HepG2 (cell line): ENCODE results near the gene FHIT. TPM values are rescaled to one million over a fixed set of nuclear protein-coding genes. Genes with fewer than 3 reads are reported as not detected.

Experiments
- ATAC-seq: fragments of 200-7000 bp; cut with Tn5 transposase; 3 replicates; pipeline ENCODE4 v1.9.1; 2020; ENCODE audit warnings: mild to moderate bottlenecking, moderate library complexity
- BruUV-seq: library from RNA; stranded (reverse); fragments of 400-500 nt; replicated peaks from 2 replicates; lab custom pipeline; 2021; lab: Mats Ljungman, UMichigan
- CTCF ChIA-PET: fragments of 300-600 bp; formaldehyde crosslinking; extraction: SDS; loops from one replicate; lab custom pipeline; 2021; ENCODE audit warnings: low total read pairs, inconsistent platforms, low intra/inter-chr PET ratio; lab: Yijun Ruan, JAX
- POLR2A ChIA-PET: fragments of 350-600 bp; sonication (Branson Sonifier 250); formaldehyde crosslinking; loops from one replicate; lab custom pipeline; 2020; ENCODE audit warnings: antibody characterized with exemption, inconsistent platforms; lab: Yijun Ruan, JAX
- DNase-seq: peaks from one replicate; pipeline ENCODE4 v3.0.0-alpha.2; 2015; ENCODE audit warnings: low spot score
- FAIRE-seq: peaks from 3 replicates; lab custom pipeline; 2011; peaks lifted over from hg19 to GRCh38; lab: Jason Lieb, UNC
- H2AFZ ChIP-seq: one replicate; pipeline ENCODE4 v1.6.1; 2011; ENCODE audit warnings: low read length, inconsistent platforms
- H3K27ac ChIP-seq: fragments of 300-600 bp; 3 replicates; pipeline ENCODE4 v1.8.0; 2011; ENCODE audit warnings: mixed run types, mild to moderate bottlenecking, mixed read lengths, low read length, inconsistent platforms; ENCODE audit not compliant: insufficient read depth; ENCODE audit errors: extremely low read length
- H3K27me3 ChIP-seq, 2 experiments: fragments of 200-600 bp in 1 of 2; 2 replicates in 1 of 2; 3 replicates in 1 of 2; pipeline versions ENCODE4 v1.6.0 to v1.8.0; 2011; ENCODE audit warnings: low read length in 2 of 2, mild to moderate bottlenecking in 2 of 2, moderate library complexity in 2 of 2, inconsistent platforms in 1 of 2; ENCODE audit not compliant: insufficient read depth in 2 of 2, control insufficient read depth in 1 of 2
- H3K36me3 ChIP-seq, 2 experiments: fragments of 200-600 bp in 1 of 2; replicated peaks in 1 of 2; 2 replicates in 1 of 2; 3 replicates in 1 of 2; pipeline versions ENCODE4 v1.5.1 to v1.8.0; 2011; ENCODE audit warnings: low read length in 2 of 2, inconsistent platforms in 1 of 2; ENCODE audit not compliant: insufficient read depth in 2 of 2, control insufficient read depth in 1 of 2
- H3K4me1 ChIP-seq: 2 replicates; pipeline ENCODE4 v1.5.1; 2012; ENCODE audit warnings: low read length, inconsistent platforms; ENCODE audit not compliant: insufficient read depth
- H3K4me2 ChIP-seq: 2 replicates; pipeline ENCODE4 v1.6.0; 2011; ENCODE audit warnings: low read depth, low read length, inconsistent platforms
- H3K4me3 ChIP-seq, 3 experiments: fragments of 200-600 bp in 1 of 3; sonication (generic), shearing (Covaris generic) in 1 of 3; replicated peaks in 1 of 3; 2 replicates each; pipeline ENCODE4 v1.5.1; 2011 to 2016; ENCODE audit warnings: low read length in 3 of 3, inconsistent platforms in 2 of 3, low read depth in 2 of 3, mild to moderate bottlenecking in 2 of 3, control low read depth in 1 of 3, mixed read lengths in 1 of 3; ENCODE audit not compliant: insufficient read depth in 1 of 3
- H3K79me2 ChIP-seq: one replicate; pipeline ENCODE4 v1.6.1; 2011; ENCODE audit warnings: low read length, inconsistent platforms; ENCODE audit not compliant: insufficient read depth
- H3K9ac ChIP-seq: 2 replicates; pipeline ENCODE4 v1.6.0; 2011; ENCODE audit warnings: mild to moderate bottlenecking, low read depth, low read length, inconsistent platforms; ENCODE audit not compliant: insufficient read depth
- H3K9me3 ChIP-seq: 2 replicates; pipeline ENCODE4 v1.5.1; 2012; ENCODE audit warnings: mild to moderate bottlenecking, low read length
- H4K20me1 ChIP-seq: 2 replicates; pipeline ENCODE4 v1.6.0; 2011; ENCODE audit warnings: inconsistent platforms, mild to moderate bottlenecking, low read length, moderate library complexity; ENCODE audit not compliant: insufficient read depth
- ADNP ChIP-seq: sonication (generic); formaldehyde crosslinking; IDR thresholded peaks from 2 replicates; pipeline ENCODE4 v1.4.0; 2020; ENCODE audit warnings: missing genetic modification reagents
- CAMTA2 ChIP-seq: sonication (generic); formaldehyde crosslinking; IDR thresholded peaks from 2 replicates; pipeline ENCODE4 v1.4.0; 2020; ENCODE audit warnings: mild to moderate bottlenecking, missing genetic modification reagents, borderline replicate concordance
- FOXO1 ChIP-seq: sonication (generic); formaldehyde crosslinking; IDR thresholded peaks from 2 replicates; pipeline ENCODE4 v1.4.0; 2020; ENCODE audit warnings: missing genetic modification reagents
- HOMEZ ChIP-seq: IDR thresholded peaks from 2 replicates; pipeline ENCODE4 v1.6.1; 2016; ENCODE audit warnings: low read depth
- IRF2 ChIP-seq: IDR thresholded peaks from 2 replicates; pipeline ENCODE4 v1.6.1; 2018; ENCODE audit warnings: missing genetic modification reagents, missing compliant biosample characterization
- NCOA5 ChIP-seq: sonication (generic); formaldehyde crosslinking; IDR thresholded peaks from 2 replicates; pipeline ENCODE4 v1.4.0; 2020; ENCODE audit warnings: missing genetic modification reagents
- NKX3-1 ChIP-seq: sonication (generic); formaldehyde crosslinking; IDR thresholded peaks from 2 replicates; pipeline ENCODE4 v1.5.0; 2020; ENCODE audit warnings: missing genetic modification reagents
- TCF12 ChIP-seq, 2 experiments: fragments of 450-650 bp in 1 of 2; sonication (generic) in 1 of 2; formaldehyde crosslinking in 1 of 2; IDR thresholded peaks; 2 replicates each; pipeline versions ENCODE4 v1.6.1 to v1.8.0; 2017 to 2022; ENCODE audit warnings: antibody characterized with exemption in 1 of 2, mild to moderate bottlenecking in 1 of 2, missing genetic modification reagents in 1 of 2, moderate library complexity in 1 of 2
- THAP9 ChIP-seq: sonication (generic); formaldehyde crosslinking; IDR thresholded peaks from 2 replicates; pipeline ENCODE4; 2020; ENCODE audit warnings: missing genetic modification reagents, mild to moderate bottlenecking, borderline replicate concordance
- ZBTB1 ChIP-seq: sonication (generic); formaldehyde crosslinking; IDR thresholded peaks from 2 replicates; pipeline ENCODE4 v1.4.0; 2020; ENCODE audit warnings: missing genetic modification reagents, borderline replicate concordance
- ZBTB4 ChIP-seq: sonication (generic); formaldehyde crosslinking; IDR thresholded peaks from 2 replicates; pipeline ENCODE4 v1.4.0; 2020; ENCODE audit warnings: missing genetic modification reagents, mild to moderate bottlenecking, borderline replicate concordance
- ZFP91 ChIP-seq: sonication (generic); formaldehyde crosslinking; IDR thresholded peaks from 2 replicates; pipeline ENCODE4 v1.9.0; 2022; ENCODE audit warnings: missing genetic modification reagents, mild to moderate bottlenecking, borderline replicate concordance
- ZNF580 ChIP-seq: IDR thresholded peaks from 2 replicates; pipeline ENCODE4 v1.6.1; 2016; ENCODE audit warnings: low read depth, borderline replicate concordance
- ZNF660 ChIP-seq: sonication (generic); formaldehyde crosslinking; IDR thresholded peaks from 2 replicates; pipeline ENCODE4 v1.5.1; 2020; ENCODE audit warnings: mild to moderate bottlenecking, low read depth, missing genetic modification reagents, borderline replicate concordance
- WGBS: methylation state at CpG from one replicate; pipeline ENCODE4 v1.1.6; 2017; ENCODE audit warnings: low lambda C conversion rate; 5-methylcytosine and 5-hydroxymethylcytosine counted together
- in situ Hi-C: cut with HindIII; loops from 2 replicates; pipeline ENCODE4 v1.10.0; 2017; ENCODE audit warnings: low pct_unique_long_range_greater_than_20kb; ENCODE audit not compliant: extremely low pct_ligation_motif_present
- intact Hi-C: fragments of 100-400 bp; cut with micrococcal nuclease; formaldehyde crosslinking; loops from one replicate; pipeline ENCODE4 v1.10.0; 2022; ENCODE audit not compliant: unreplicated experiment
- polyA plus RNA-seq, 8 experiments: library from polyadenylated mRNA; depleted of rRNA in 3 of 8; stranded (reverse) in 7 of 8; unstranded in 1 of 8; fragments of >200 nt; fragmentation: Illumina TruSeq in 4 of 8; extraction: Trizol in 4 of 8; gene quantifications; 2 replicates each; pipeline versions ENCODE4 v1.2.1 to v1.2.3, GENCODE V29; 2011 to 2016; ENCODE audit warnings: low read depth in 4 of 8, missing spikeins in 1 of 8, mixed read lengths in 1 of 8; ENCODE audit not compliant: insufficient read depth in 1 of 8
- total RNA-seq, 5 experiments: library from RNA; depleted of rRNA; stranded (reverse); fragments of >200 nt; fragmentation: Illumina TruSeq; extraction: Trizol; gene quantifications; 2 replicates each; pipeline ENCODE4 v1.2.3, GENCODE V29; 2016; ENCODE audit warnings: low read depth in 1 of 5

FHIT gene
- total and polyA plus RNA-seq, 2 of the 13 experiments (the other 11 are each of a cell fraction or from before 2014, with no cell fraction given) = 4.0 to 4.6 TPM

- H3K4me3 ChIP-seq = no peak overlapping the region
- no peak overlapping the region for H3K27ac ChIP-seq
- H3K79me2 ChIP-seq = no peaks in the 10 kb centered on the region
- DNase-seq = no peak
- no peaks in the 10 kb centered on the region for H3K4me1 ChIP-seq
- TF ChIP-seq ZNF580 (no peak), ZBTB4 (CRISPR knock-in tag) (no peak), ADNP (CRISPR knock-in tag) (no peak), ZNF660 (CRISPR knock-in tag) (no peak), FOXO1 (CRISPR knock-in tag) (no peak), THAP9 (CRISPR knock-in tag) (no peak), NCOA5 (CRISPR knock-in tag) (no peak), NKX3-1 (no peak), HOMEZ (CRISPR knock-in tag) (no peak), CAMTA2 (CRISPR knock-in tag) (no peak), ZBTB1 (CRISPR knock-in tag) (no peak), ZFP91 (CRISPR knock-in tag) (no peak), IRF2 (CRISPR knock-in tag) (no peak), TCF12 (IDR thresholded peaks at IDR 0.05) (no peak), TCF12 (CRISPR knock-in tag; IDR thresholded peaks at IDR 0.05) (no peak)
- TF ChIP-seq, all 625 proteins: peak for 0
- no peak overlapping the region for H3K9ac ChIP-seq
- H3K27me3 ChIP-seq = no peaks in the 10 kb centered on the region
- BruUV-seq = no TSS peak
- intact Hi-C loops (no loop called here), in situ Hi-C loops (no loop called here)
- no peak overlapping the region for H2AFZ ChIP-seq
- no peaks in the 10 kb centered on the region for H4K20me1 ChIP-seq
- H3K4me2 ChIP-seq = no peak overlapping the region
- FAIRE-seq (no peak), ATAC-seq (no peak)
- H3K36me3 ChIP-seq = no peaks in the 10 kb centered on the region
- WGBS = 0% methylated on average over 1 of the region's 1 CpG
- no peaks in the 10 kb centered on the region for H3K9me3 ChIP-seq
- CTCF ChIA-PET = no interaction called here
- POLR2A ChIA-PET = no interaction called here
These were observed 821.0 kb downstream of the FHIT start for GRCh38 chr3:60430205-60430604.
